ENCODE results near the gene POLR1D.

- TF ChIP-seq, protein P1, sequence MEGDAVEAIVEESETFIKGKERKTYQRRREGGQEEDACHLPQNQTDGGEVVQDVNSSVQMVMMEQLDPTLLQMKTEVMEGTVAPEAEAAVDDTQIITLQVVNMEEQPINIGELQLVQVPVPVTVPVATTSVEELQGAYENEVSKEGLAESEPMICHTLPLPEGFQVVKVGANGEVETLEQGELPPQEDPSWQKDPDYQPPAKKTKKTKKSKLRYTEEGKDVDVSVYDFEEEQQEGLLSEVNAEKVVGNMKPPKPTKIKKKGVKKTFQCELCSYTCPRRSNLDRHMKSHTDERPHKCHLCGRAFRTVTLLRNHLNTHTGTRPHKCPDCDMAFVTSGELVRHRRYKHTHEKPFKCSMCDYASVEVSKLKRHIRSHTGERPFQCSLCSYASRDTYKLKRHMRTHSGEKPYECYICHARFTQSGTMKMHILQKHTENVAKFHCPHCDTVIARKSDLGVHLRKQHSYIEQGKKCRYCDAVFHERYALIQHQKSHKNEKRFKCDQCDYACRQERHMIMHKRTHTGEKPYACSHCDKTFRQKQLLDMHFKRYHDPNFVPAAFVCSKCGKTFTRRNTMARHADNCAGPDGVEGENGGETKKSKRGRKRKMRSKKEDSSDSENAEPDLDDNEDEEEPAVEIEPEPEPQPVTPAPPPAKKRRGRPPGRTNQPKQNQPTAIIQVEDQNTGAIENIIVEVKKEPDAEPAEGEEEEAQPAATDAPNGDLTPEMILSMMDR (IDR thresholded peaks at IDR 0.05) = no peak
- TF ChIP-seq POLR2A (IDR thresholded peaks at IDR 0.05) = no peak
Observed at GRCh38 chr13:27658546-27658945, 36.9 kb downstream of the POLR1D start.

Measured in esophagus squamous epithelium (tissue), 4 donors.